Right lobe of liver (tissue), 4 donors: Measurements from ENCODE around the gene SSH2.

Experiments used
- CTCF ChIP-seq, 4 donors: fragments of 200-600 bp in 3 of 4; fragments of 450-650 bp in 1 of 4; IDR thresholded peaks; one replicate each; pipeline versions ENCODE4 v1.5.1 to v1.8.0; 2016 to 2022; ENCODE audit warnings: antibody characterized with exemption in 4 of 4, mild to moderate bottlenecking in 2 of 4
- POLR2A ChIP-seq: fragments of 450-650 bp; IDR thresholded peaks from one replicate; pipeline ENCODE4 v1.6.1; 2017; ENCODE audit warnings: antibody characterized with exemption, mild to moderate bottlenecking
- donor health status: DM: no; HTN: no; CAD: no.
- donor health status: DM: no; HTN: no; CAD: no.
- donor health status: DM: no; HTN: yes; CAD: no.

GRCh38 chr17:29597361-29598172, 332.5 kb downstream of the SSH2 start:
- no peak for TF ChIP-seq CTCF (IDR thresholded peaks at IDR 0.05)
- no peak for TF ChIP-seq POLR2A
